Measurements from ENCODE around the gene IL17D. TPM values are rescaled to one million over a fixed set of nuclear protein-coding genes. Genes with fewer than 3 reads are reported as not detected.

The IL17D gene
- total and polyA plus RNA-seq, 2 donors (not counting 1 experiment from before 2014, with no cell fraction given), result 0.09 TPM; not detected in 1

- ATAC-seq (ENCODE audit: low read depth) (no peak), DNase-seq (no peak)
- no peak overlapping the region for H2AFZ ChIP-seq (ENCODE audit: insufficient read depth, low read depth, low read length, poor library complexity, severe bottlenecking)
- H4K20me1 ChIP-seq (ENCODE audit: control insufficient read depth, insufficient read depth, low read length, poor library complexity, severe bottlenecking), result no peaks in the 10 kb centered on the region
- H3K27ac Mint-ChIP-seq, result no peak overlapping the region
- H3K79me2 ChIP-seq (ENCODE audit: control insufficient read depth, insufficient read depth, low read length), result no peaks in the 10 kb centered on the region
- peaks cover 0 to 5% of the 10 kb centered on the region in 2 experiments for H3K36me3 ChIP-seq (replicated peaks in 1 of 2; ENCODE audit: control extremely low read depth in 1 of 2, control insufficient read depth in 1 of 2, extremely low read depth in 1 of 2, insufficient read depth in 2 of 2, low read length in 1 of 2)
- H3K27me3 Mint-ChIP-seq, result no peaks in the 10 kb centered on the region
- CTCF ChIA-PET, result interaction anchor here (1.0 kb wide), 1 partner anchor 252 kb away, joined by 4 read pairs; no protein-coding TSS in a partner anchor
- no peaks in the 10 kb centered on the region for H3K9me3 Mint-ChIP-seq (ENCODE audit: insufficient read depth)
- no peak overlapping the region for H3K4me3 Mint-ChIP-seq
- no peaks in the 10 kb centered on the region for H3K9me3 ChIP-seq (ENCODE audit: control extremely low read depth in 1 of 3, control insufficient read depth in 2 of 3, insufficient read depth in 1 of 3, low read length in 2 of 3)
- 100% methylated on average over 1 of the region's 2 CpGs for WGBS (ENCODE audit: insufficient coverage)
- H3K4me2 ChIP-seq (replicated peaks; ENCODE audit: low read depth, low read length, poor library complexity, severe bottlenecking), result no peak overlapping the region
- H3K9ac ChIP-seq (ENCODE audit: low read length), result no peak overlapping the region
- no peak overlapping the region for H3K4me3 ChIP-seq (ENCODE audit: control extremely low read depth in 1 of 5, extremely low read depth in 1 of 5, insufficient read depth in 1 of 5, low read depth in 2 of 5, low read length in 4 of 5)
- H3K27ac ChIP-seq (ENCODE audit: low read length in 2 of 2), result no peak overlapping the region
- H3K27me3 ChIP-seq (replicated peaks in 1 of 4; ENCODE audit: control extremely low read depth in 1 of 4, control insufficient read depth in 3 of 4, insufficient read depth in 4 of 4, low read length in 3 of 4), result no peaks in the 10 kb centered on the region
- H3K4me1 ChIP-seq (ENCODE audit: control insufficient read depth in 2 of 2, insufficient read depth in 2 of 2, low read length in 2 of 2), result no peaks in the 10 kb centered on the region
- TF ChIP-seq CTCF (IDR thresholded peaks at IDR 0.05) (no peak), EZH2 (IDR thresholded peaks at IDR 0.05; ENCODE audit: borderline replicate concordance, insufficient read depth, low read depth, low read length, poor library complexity, severe bottlenecking) (no peak)
- no peaks in the 10 kb centered on the region for H3K4me1 Mint-ChIP-seq
- POLR2A ChIA-PET, result no interaction called here
- intact Hi-C loops (cut with micrococcal nuclease), result no loop called here
Observed at GRCh38 chr13:20672772-20673171, 30.7 kb upstream of the IL17D start.

- ATAC-seq (ENCODE audit: low read depth) (no peak), DNase-seq (no peak)
- no peaks in the 10 kb centered on the region for H3K27me3 Mint-ChIP-seq
- Histone ChIP-seq H2AFZ (ENCODE audit: insufficient read depth, low read depth, low read length, poor library complexity, severe bottlenecking) (no peak overlapping the region), H3K4me3 (ENCODE audit: control extremely low read depth in 1 of 5, extremely low read depth in 1 of 5, insufficient read depth in 1 of 5, low read depth in 2 of 5, low read length in 4 of 5) (no peak overlapping the region), H3K9me3 (ENCODE audit: control extremely low read depth in 1 of 3, control insufficient read depth in 2 of 3, insufficient read depth in 1 of 3, low read length in 2 of 3) (no peaks in the 10 kb centered on the region), H3K4me2 (replicated peaks; ENCODE audit: low read depth, low read length, poor library complexity, severe bottlenecking) (no peak overlapping the region), H3K27me3 (replicated peaks in 1 of 4; ENCODE audit: control extremely low read depth in 1 of 4, control insufficient read depth in 3 of 4, insufficient read depth in 4 of 4, low read length in 3 of 4) (no peaks in the 10 kb centered on the region), H4K20me1 (ENCODE audit: control insufficient read depth, insufficient read depth, low read length, poor library complexity, severe bottlenecking) (no peaks in the 10 kb centered on the region), H3K79me2 (ENCODE audit: control insufficient read depth, insufficient read depth, low read length) (no peaks in the 10 kb centered on the region), H3K36me3 (replicated peaks in 1 of 2; ENCODE audit: control extremely low read depth in 1 of 2, control insufficient read depth in 1 of 2, extremely low read depth in 1 of 2, insufficient read depth in 2 of 2, low read length in 1 of 2) (peaks cover 0 to 5% of the 10 kb centered on the region in 2 experiments), H3K9ac (ENCODE audit: low read length) (no peak overlapping the region), H3K4me1 (ENCODE audit: control insufficient read depth in 2 of 2, insufficient read depth in 2 of 2, low read length in 2 of 2) (no peaks in the 10 kb centered on the region), H3K27ac (ENCODE audit: low read length in 2 of 2) (no peak overlapping the region)
- no peaks in the 10 kb centered on the region for H3K4me1 Mint-ChIP-seq
- intact Hi-C loops (cut with micrococcal nuclease), result no loop called here
- no peak overlapping the region for H3K4me3 Mint-ChIP-seq
- H3K9me3 Mint-ChIP-seq (ENCODE audit: insufficient read depth), result no peaks in the 10 kb centered on the region
- no peak for TF ChIP-seq EZH2 (IDR thresholded peaks at IDR 0.05; ENCODE audit: borderline replicate concordance, insufficient read depth, low read depth, low read length, poor library complexity, severe bottlenecking)
- TF ChIP-seq CTCF (IDR thresholded peaks at IDR 0.05), result no peak
- 96% methylated on average over 4 of the region's 5 CpGs for WGBS (ENCODE audit: insufficient coverage)
- no peak overlapping the region for H3K27ac Mint-ChIP-seq
- ChIA-PET POLR2A (no interaction called here), CTCF (no interaction called here)
Observed at GRCh38 chr13:20673715-20674114, 29.8 kb upstream of the IL17D start.
